ENCODE data around the gene COA3.
A peak's percentile ranks its signal among the peaks of the same experiment; 100 is the strongest.
"Not testable (repeated sequence)": the region's sequence is repeated elsewhere in the genome, so short reads cannot be mapped to it uniquely, and the experiment has no call there.

Gene COA3

GRCh38 chr17:42780851-42781638 lies 17.5 kb downstream of the COA3 start:
- DNase-seq = no peak

- DNase-seq = no peak
Observed at GRCh38 chr17:42779936-42780850, 18.3 kb downstream of the COA3 start, which contains the start of gene WNK4. WNK4 (plus strand) TSS chr17:42780610; CDS start chr17:42780699, 89 bp downstream.

- DNase-seq = no peak
Observed at GRCh38 chr17:42779304-42779935, 19.1 kb downstream of the COA3 start.

GRCh38 chr17:42778570-42778969 lies 19.9 kb downstream of the COA3 start:
- DNase-seq = no peak

GRCh38 chr17:42775534-42776098 lies 22.9 kb downstream of the COA3 start:
- DNase-seq = no peak

- no peak for DNase-seq
Observed at GRCh38 chr17:42774066-42774745, 24.3 kb downstream of the COA3 start.

GRCh38 chr17:42773290-42774035 lies 25.0 kb downstream of the COA3 start, which contains the start of gene VPS25:
VPS25 (plus strand) TSS chr17:42773449; CDS start chr17:42773476, 27 bp downstream.
- peak; percentile 81 for DNase-seq

- no peak for DNase-seq
Observed at GRCh38 chr17:42772945-42773289, 25.6 kb downstream of the COA3 start.

- not testable (repeated sequence) for DNase-seq
Observed at GRCh38 chr17:42769964-42770363, 28.5 kb downstream of the COA3 start.

GRCh38 chr17:42768006-42768405 lies 30.5 kb downstream of the COA3 start:
- DNase-seq = not testable (repeated sequence)

- no peak for DNase-seq
Observed at GRCh38 chr17:42767512-42767911, 31.0 kb downstream of the COA3 start.

- DNase-seq = no peak
Observed at GRCh38 chr17:42766124-42766523, 32.4 kb downstream of the COA3 start.

- no peak for DNase-seq
Observed at GRCh38 chr17:42761638-42762037, 36.9 kb downstream of the COA3 start.

GRCh38 chr17:42760652-42761581 lies 37.6 kb downstream of the COA3 start, which contains the start of gene RAMP2:
RAMP2 (plus strand) TSS chr17:42761227; CDS start chr17:42761262, 35 bp downstream.
- DNase-seq = no peak

GRCh38 chr17:42759982-42760651 lies 38.4 kb downstream of the COA3 start:
- no peak for DNase-seq

- no peak for DNase-seq
Observed at GRCh38 chr17:42754782-42755181, 43.7 kb downstream of the COA3 start.

GRCh38 chr17:42751628-42752027 lies 46.9 kb downstream of the COA3 start:
- no peak for DNase-seq

- no peak for DNase-seq
Observed at GRCh38 chr17:42750739-42751344, 47.7 kb downstream of the COA3 start.
